HEK293 (cell line): ENCODE results near the gene OBSL1.

Experiments
- CTCF ChIA-PET: fragments of 350-600 bp; formaldehyde crosslinking; extraction: SDS; loops from one replicate; lab custom pipeline; 2021; ENCODE audit warnings: antibody characterized with exemption; lab: Yijun Ruan, JAX
- POLR2A ChIA-PET: fragments of 300-600 bp; formaldehyde crosslinking; extraction: SDS; loops from one replicate; lab custom pipeline; 2020; ENCODE audit warnings: antibody characterized with exemption, inconsistent platforms; lab: Yijun Ruan, JAX
- H3K27ac ChIP-seq: fragments of 200-500 bp; sonication (Bioruptor generic); 2 replicates; pipeline ENCODE4 v1.5.1; 2014; ENCODE audit warnings: low read depth, low read length, control low read depth, inconsistent platforms; ENCODE audit errors: extremely low read depth
- H3K36me3 ChIP-seq, 2 experiments: fragments of 200-500 bp in 1 of 2; sonication (Bioruptor generic) in 1 of 2; 1 replicate in 1 of 2; 2 replicates in 1 of 2; pipeline ENCODE4 v1.5.1; 2014 to 2017; ENCODE audit warnings: inconsistent platforms in 2 of 2, low read length in 2 of 2; ENCODE audit not compliant: control insufficient read depth in 2 of 2, insufficient read depth in 1 of 2
- H3K4me1 ChIP-seq: fragments of 200-500 bp; sonication (Bioruptor generic); 2 replicates; pipeline ENCODE4 v1.5.1; 2014; ENCODE audit warnings: mild to moderate bottlenecking, low read length, inconsistent platforms; ENCODE audit not compliant: control insufficient read depth, insufficient read depth
- H3K4me3 ChIP-seq: 2 replicates; pipeline ENCODE4 v1.5.1; 2011; ENCODE audit warnings: low read depth, mild to moderate bottlenecking, control low read depth, low read length, moderate library complexity
- H3K9me3 ChIP-seq: fragments of 200-500 bp; sonication (Bioruptor generic); 2 replicates; pipeline ENCODE4 v1.5.1; 2014; ENCODE audit warnings: low read depth, low read length, inconsistent platforms; ENCODE audit not compliant: control insufficient read depth, insufficient read depth
- EGR2 ChIP-seq: fragments of 450-650 bp; formaldehyde crosslinking; IDR thresholded peaks from 2 replicates; pipeline ENCODE4 v1.5.1; 2016; ENCODE audit warnings: low read depth, missing biosample characterization, missing genetic modification characterization
- GLIS2 ChIP-seq: fragments of 450-650 bp; formaldehyde crosslinking; IDR thresholded peaks from 2 replicates; pipeline ENCODE4 v1.5.1; 2016; ENCODE audit warnings: missing biosample characterization, missing genetic modification characterization
- HOXD13 ChIP-seq: sonication (generic); formaldehyde crosslinking; IDR thresholded peaks from 2 replicates; pipeline ENCODE4 v1.8.0; 2022; ENCODE audit warnings: missing genetic modification reagents, borderline replicate concordance
- SP7 ChIP-seq: fragments of 450-650 bp; formaldehyde crosslinking; IDR thresholded peaks from 2 replicates; pipeline ENCODE4 v1.5.1; 2016; ENCODE audit warnings: missing biosample characterization, missing genetic modification characterization
- ZBTB10 ChIP-seq: fragments of 450-650 bp; formaldehyde crosslinking; IDR thresholded peaks from 2 replicates; pipeline ENCODE4 v1.5.1; 2016; ENCODE audit warnings: missing biosample characterization, missing genetic modification characterization
- ZBTB49 ChIP-seq: fragments of 450-650 bp; formaldehyde crosslinking; IDR thresholded peaks from 2 replicates; pipeline ENCODE4 v1.5.1; 2016; ENCODE audit warnings: missing biosample characterization, missing genetic modification characterization, low read depth
- ZFHX2 ChIP-seq: fragments of 450-650 bp; formaldehyde crosslinking; conservative IDR thresholded peaks from 2 replicates; pipeline ENCODE4 v1.5.1; 2016; ENCODE audit warnings: missing biosample characterization, missing genetic modification characterization
- ZNF335 ChIP-seq: fragments of 450-650 bp; formaldehyde crosslinking; conservative IDR thresholded peaks from 2 replicates; pipeline ENCODE4 v1.5.1; 2016; ENCODE audit warnings: missing biosample characterization, missing genetic modification characterization
- ZNF398 ChIP-seq: fragments of 450-650 bp; formaldehyde crosslinking; IDR thresholded peaks from 2 replicates; pipeline ENCODE4 v1.5.1; 2017; ENCODE audit warnings: missing biosample characterization, missing genetic modification characterization
- ZSCAN30 ChIP-seq: fragments of 450-650 bp; IDR thresholded peaks from 2 replicates; pipeline ENCODE4 v1.5.1; 2018; ENCODE audit warnings: missing biosample characterization, mild to moderate bottlenecking, missing genetic modification characterization, moderate library complexity
- TF ChIP-seq, protein P1 (sequence below): fragments of 450-650 bp; formaldehyde crosslinking; IDR thresholded peaks from 2 replicates; pipeline ENCODE4 v1.5.1; 2016; ENCODE audit warnings: missing biosample characterization, missing genetic modification characterization

The OBSL1 gene

DNA sequence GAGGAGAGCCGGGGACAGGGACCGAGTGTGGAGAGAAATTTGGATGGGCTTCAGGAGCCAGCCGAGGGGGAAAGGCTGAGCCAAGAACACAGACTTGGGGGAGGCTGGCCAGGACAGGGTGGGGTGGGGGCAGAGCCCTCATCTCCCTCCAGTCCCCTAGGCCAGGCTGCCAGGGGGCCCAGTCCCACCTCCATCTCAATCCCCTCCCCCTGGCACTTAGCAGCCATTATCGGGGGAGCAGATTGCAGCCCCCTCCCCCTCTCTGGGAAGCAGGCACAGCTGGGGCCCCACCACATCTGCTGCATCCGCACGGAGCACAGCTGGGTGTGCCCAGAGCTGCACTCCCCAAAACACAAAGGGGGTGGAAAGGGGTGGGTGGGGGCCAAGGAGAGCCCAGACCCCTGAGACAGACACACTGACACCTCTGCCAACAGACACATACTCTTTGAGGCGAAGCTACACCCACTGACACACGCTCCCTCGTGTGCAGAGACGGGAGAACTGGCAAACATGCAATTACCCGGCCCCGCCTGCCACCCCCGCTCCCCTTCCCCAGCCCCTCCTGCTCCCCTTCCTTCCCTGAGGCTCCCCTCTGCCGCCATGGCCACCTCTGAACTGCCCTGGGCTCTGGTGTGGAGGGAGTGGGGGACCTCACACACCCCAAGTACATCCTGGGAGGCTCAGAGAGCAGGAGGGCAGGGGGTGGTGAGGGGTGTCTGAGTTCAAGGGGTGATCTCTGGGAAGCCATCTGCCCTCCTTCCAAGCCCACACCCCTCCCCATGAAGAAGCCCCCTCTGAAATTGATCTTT lies 62.2 kb downstream of the OBSL1 start:
- H3K36me3 ChIP-seq, result peaks cover 0 to 34% of the 10 kb centered on the region in 2 experiments; a peak in 2 of 3 replicates
- H3K4me3 ChIP-seq, result no peak overlapping the region
- CTCF ChIA-PET, result interaction anchor here (0.6 to 9.5 kb wide), 22 partner anchors 9 to 881 kb away, joined by 3 to 150 read pairs (median 4); partner anchors contain the start of gene GMPPA
- H3K9me3 ChIP-seq, result no peaks in the 10 kb centered on the region
- peaks cover 2% of the 10 kb centered on the region for H3K4me1 ChIP-seq
- TF ChIP-seq ZFHX2, result peak; percentile 63; the same call in 1 of the 2 replicates
- no peak for TF ChIP-seq ZSCAN30
- TF ChIP-seq SP7, result peak; percentile 49
- 0 out of 2 replicates have a peak, but pooled peaks have one; percentile 26 for TF ChIP-seq EGR2 (tag by site-specific recombination)
- no peak for TF ChIP-seq ZBTB49 (tag by site-specific recombination)
- TF ChIP-seq ZNF398, result peak; percentile 58
- TF ChIP-seq ZNF335, result 0 out of 2 replicates have a peak, but pooled peaks have one; percentile 18
- POLR2A ChIA-PET, result interaction anchor here (0.6 to 2.0 kb wide), 5 partner anchors 9 to 14 kb away, joined by 3 to 21 read pairs (median 8); partner anchors contain the start of gene GMPPA
- H3K27ac ChIP-seq, result no peak overlapping the region

DNA sequence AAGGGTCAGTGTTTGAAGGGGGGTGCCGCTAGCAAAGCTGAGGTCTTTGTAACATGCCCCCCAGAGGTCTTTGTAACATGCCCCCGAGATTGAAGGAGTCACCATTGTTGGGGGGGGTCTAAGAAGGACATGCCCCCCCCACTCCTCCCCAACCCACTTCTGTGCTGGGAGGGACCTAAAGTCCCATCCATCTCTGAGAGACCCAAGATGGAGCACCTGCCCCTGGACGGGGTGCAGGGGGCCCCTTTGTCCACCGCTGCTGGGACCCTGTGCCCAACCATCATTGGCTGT lies 63.0 kb downstream of the OBSL1 start:
- CTCF ChIA-PET, result interaction anchor here (0.5 to 9.5 kb wide), 6 partner anchors 10 to 232 kb away, joined by 3 to 150 read pairs (median 8); partner anchors contain the start of gene GMPPA
- TF ChIP-seq ZBTB10 (tag by site-specific recombination) (0 out of 2 replicates have a peak, but pooled peaks have one; percentile 17), GLIS2 (tag by site-specific recombination) (peak; percentile 33; the same call in 1 of the 2 replicates), HOXD13 (CRISPR knock-in tag) (no peak)
- TF ChIP-seq, protein P1, sequence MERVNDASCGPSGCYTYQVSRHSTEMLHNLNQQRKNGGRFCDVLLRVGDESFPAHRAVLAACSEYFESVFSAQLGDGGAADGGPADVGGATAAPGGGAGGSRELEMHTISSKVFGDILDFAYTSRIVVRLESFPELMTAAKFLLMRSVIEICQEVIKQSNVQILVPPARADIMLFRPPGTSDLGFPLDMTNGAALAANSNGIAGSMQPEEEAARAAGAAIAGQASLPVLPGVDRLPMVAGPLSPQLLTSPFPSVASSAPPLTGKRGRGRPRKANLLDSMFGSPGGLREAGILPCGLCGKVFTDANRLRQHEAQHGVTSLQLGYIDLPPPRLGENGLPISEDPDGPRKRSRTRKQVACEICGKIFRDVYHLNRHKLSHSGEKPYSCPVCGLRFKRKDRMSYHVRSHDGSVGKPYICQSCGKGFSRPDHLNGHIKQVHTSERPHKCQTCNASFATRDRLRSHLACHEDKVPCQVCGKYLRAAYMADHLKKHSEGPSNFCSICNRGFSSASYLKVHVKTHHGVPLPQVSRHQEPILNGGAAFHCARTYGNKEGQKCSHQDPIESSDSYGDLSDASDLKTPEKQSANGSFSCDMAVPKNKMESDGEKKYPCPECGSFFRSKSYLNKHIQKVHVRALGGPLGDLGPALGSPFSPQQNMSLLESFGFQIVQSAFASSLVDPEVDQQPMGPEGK (tag by site-specific recombination), result peak; percentile 27; the same call in 1 of the 2 replicates
- Histone ChIP-seq H3K4me1 (peaks cover 2% of the 10 kb centered on the region), H3K9me3 (no peaks in the 10 kb centered on the region), H3K36me3 (peaks cover 0 to 42% of the 10 kb centered on the region in 2 experiments; a peak in 2 of 3 replicates), H3K27ac (no peak overlapping the region), H3K4me3 (no peak overlapping the region)
- POLR2A ChIA-PET, result interaction anchor here (1.5 kb wide), 1 partner anchor 10 kb away, joined by 12 read pairs; the partner anchor contains the start of gene GMPPA
